Upper lobe of right lung (tissue), 1 donor: ENCODE results near the gene NRP2. TPM values are rescaled to one million over a fixed set of nuclear protein-coding genes. Genes with fewer than 3 reads are reported as not detected.

Experiments
- ATAC-seq: fragments of 200-7000 bp; cut with Tn5 transposase; one replicate; pipeline ENCODE4 v1.9.1; 2020; ENCODE audit warnings: mild to moderate bottlenecking, moderate library complexity
- DNase-seq: peaks from one replicate; pipeline ENCODE4 v3.0.0-alpha.2; 2020
- H3K27ac ChIP-seq: fragments of 200-600 bp; one replicate; pipeline ENCODE4 v1.8.0; 2022
- H3K27me3 ChIP-seq: fragments of 200-600 bp; one replicate; pipeline ENCODE4 v1.8.0; 2022; ENCODE audit warnings: mild to moderate bottlenecking
- H3K36me3 ChIP-seq: fragments of 200-600 bp; one replicate; pipeline ENCODE4 v1.8.0; 2022
- H3K4me1 ChIP-seq: fragments of 200-600 bp; one replicate; pipeline ENCODE4 v1.8.0; 2022
- H3K4me3 ChIP-seq: fragments of 200-600 bp; one replicate; pipeline ENCODE4 v1.8.0; 2022; ENCODE audit warnings: mild to moderate bottlenecking
- H3K9me3 ChIP-seq: fragments of 200-600 bp; one replicate; pipeline ENCODE4 v1.8.0; 2022
- CTCF ChIP-seq: fragments of 200-600 bp; IDR thresholded peaks from one replicate; pipeline ENCODE4 v1.8.0; 2022; ENCODE audit warnings: antibody characterized with exemption
- intact Hi-C: fragments of 100-400 bp; cut with DNase I; formaldehyde crosslinking; loops from one replicate; pipeline ENCODE4 v1.11.0; 2022
- total RNA-seq: library from RNA; stranded (reverse); fragmentation: NEBNext Ultra II Directional; extraction: Animal tissue kit (Norgen Biotek cat#: 25700); gene quantifications from one replicate; pipeline ENCODE4 v1.2.1, GENCODE V29; 2021
- donor health status: DM: no; HTN: yes; CAD: no; lungs with severe emphysema.

The NRP2 gene
- total RNA-seq, 1 donor from 2014 or later, result 75.3 TPM

- DNase-seq (no peak), ATAC-seq (no peak)
- Histone ChIP-seq H3K4me3 (no peak overlapping the region), H3K4me1 (peaks cover 18% of the 10 kb centered on the region), H3K27ac (no peak overlapping the region), H3K9me3 (no peaks in the 10 kb centered on the region), H3K36me3 (peaks cover 59% of the 10 kb centered on the region), H3K27me3 (no peaks in the 10 kb centered on the region)
- TF ChIP-seq CTCF, result no peak
- intact Hi-C loops, result no loop called here
Observed at GRCh38 chr2:205731583-205731981, 49.3 kb downstream of the NRP2 start.

GRCh38 chr2:205732314-205732713, 50.0 kb downstream of the NRP2 start:
- DNase-seq, result no peak
- Histone ChIP-seq H3K4me3 (no peak overlapping the region), H3K27me3 (no peaks in the 10 kb centered on the region), H3K4me1 (peaks cover 18% of the 10 kb centered on the region), H3K9me3 (no peaks in the 10 kb centered on the region), H3K36me3 (peaks cover 51% of the 10 kb centered on the region), H3K27ac (no peak overlapping the region)
- TF ChIP-seq CTCF, result no peak
- no peak for ATAC-seq
- intact Hi-C loops, result no loop called here

- no peaks in the 10 kb centered on the region for H3K9me3 ChIP-seq
- intact Hi-C loops, result no loop called here
- H3K27me3 ChIP-seq, result no peaks in the 10 kb centered on the region
- peaks cover 18% of the 10 kb centered on the region for H3K4me1 ChIP-seq
- DNase-seq, result no peak
- no peak for TF ChIP-seq CTCF
- ATAC-seq, result no peak
- no peak overlapping the region for H3K4me3 ChIP-seq
- H3K27ac ChIP-seq, result no peak overlapping the region
- peaks cover 44% of the 10 kb centered on the region for H3K36me3 ChIP-seq
Observed at GRCh38 chr2:205733082-205733481, 50.8 kb downstream of the NRP2 start.

GRCh38 chr2:205733648-205734047, 51.3 kb downstream of the NRP2 start:
- H3K4me3 ChIP-seq, result no peak overlapping the region
- H3K36me3 ChIP-seq, result peaks cover 38% of the 10 kb centered on the region
- H3K4me1 ChIP-seq, result peaks cover 18% of the 10 kb centered on the region
- no peaks in the 10 kb centered on the region for H3K27me3 ChIP-seq
- H3K27ac ChIP-seq, result no peak overlapping the region
- no peak for ATAC-seq
- H3K9me3 ChIP-seq, result no peaks in the 10 kb centered on the region
- no peak for TF ChIP-seq CTCF
- no peak for DNase-seq
- intact Hi-C loops, result no loop called here

- no peak for TF ChIP-seq CTCF
- no peak overlapping the region for H3K27ac ChIP-seq
- intact Hi-C loops, result no loop called here
- H3K36me3 ChIP-seq, result peaks cover 38% of the 10 kb centered on the region
- no peak overlapping the region for H3K4me3 ChIP-seq
- H3K27me3 ChIP-seq, result no peaks in the 10 kb centered on the region
- ATAC-seq (peak; percentile 47), DNase-seq (no peak)
- no peaks in the 10 kb centered on the region for H3K9me3 ChIP-seq
- peaks cover 18% of the 10 kb centered on the region for H3K4me1 ChIP-seq
Observed at GRCh38 chr2:205734436-205735037, 52.2 kb downstream of the NRP2 start.
